ENCODE data around the gene ERC2. TPM values are rescaled to one million over a fixed set of nuclear protein-coding genes. Genes with fewer than 3 reads are reported as not detected.

ERC2 gene
- total RNA-seq, 1 donor from 2014 or later = 1.5 TPM

- ATAC-seq (no peak), DNase-seq (no peak)
- H3K4me3 ChIP-seq = no peak overlapping the region
- no peak overlapping the region for H3K27ac ChIP-seq
- no peak for TF ChIP-seq CTCF (IDR thresholded peaks at IDR 0.05)
- peaks cover 7% of the 10 kb centered on the region for H3K4me1 ChIP-seq
- no peaks in the 10 kb centered on the region for H3K36me3 ChIP-seq
- no peaks in the 10 kb centered on the region for H3K27me3 ChIP-seq (ENCODE audit: low read depth)
- intact Hi-C loops (cut with DNase I) = no loop called here
- no peaks in the 10 kb centered on the region for H3K9me3 ChIP-seq
These were observed 913.4 kb downstream of the ERC2 start for GRCh38 chr3:55554634-55555425.

GRCh38 chr3:55551644-55552043 lies 916.6 kb downstream of the ERC2 start:
- Histone ChIP-seq H3K36me3 (no peaks in the 10 kb centered on the region), H3K9me3 (no peaks in the 10 kb centered on the region), H3K27ac (no peak overlapping the region), H3K27me3 (ENCODE audit: low read depth) (no peaks in the 10 kb centered on the region), H3K4me1 (peaks cover 7% of the 10 kb centered on the region), H3K4me3 (no peak overlapping the region)
- intact Hi-C loops (cut with DNase I) = no loop called here
- no peak for TF ChIP-seq CTCF (IDR thresholded peaks at IDR 0.05)
- ATAC-seq (no peak), DNase-seq (no peak)

GRCh38 chr3:55549177-55549576 lies 919.1 kb downstream of the ERC2 start:
- intact Hi-C loops (cut with DNase I) = no loop called here
- no peak for ATAC-seq
- TF ChIP-seq CTCF (IDR thresholded peaks at IDR 0.05) = no peak

GRCh38 chr3:55546866-55547669 lies 921.2 kb downstream of the ERC2 start:
- no peak overlapping the region for H3K27ac ChIP-seq
- H3K4me3 ChIP-seq = no peak overlapping the region
- ATAC-seq (no peak), DNase-seq (no peak)
- no peak for TF ChIP-seq CTCF (IDR thresholded peaks at IDR 0.05)
- no peaks in the 10 kb centered on the region for H3K9me3 ChIP-seq
- H3K27me3 ChIP-seq (ENCODE audit: low read depth) = no peaks in the 10 kb centered on the region
- H3K4me1 ChIP-seq = no peaks in the 10 kb centered on the region
- intact Hi-C loops (cut with DNase I) = no loop called here
- no peaks in the 10 kb centered on the region for H3K36me3 ChIP-seq

More at GRCh38 chr3:55549177-55549576, 919.1 kb downstream of the ERC2 start:
- H3K4me3 ChIP-seq = no peak overlapping the region
- H3K27ac ChIP-seq = no peak overlapping the region
- H3K27me3 ChIP-seq (ENCODE audit: low read depth) = no peaks in the 10 kb centered on the region
- DNase-seq = no peak
- H3K36me3 ChIP-seq = no peaks in the 10 kb centered on the region
- H3K9me3 ChIP-seq = no peaks in the 10 kb centered on the region
- no peaks in the 10 kb centered on the region for H3K4me1 ChIP-seq

GRCh38 chr3:55545995-55546394 lies 922.3 kb downstream of the ERC2 start:
- peak in 1 of 2 donors; percentile 25 for ATAC-seq
- no peak overlapping the region for H3K4me3 ChIP-seq
- intact Hi-C loops (cut with DNase I) = no loop called here
- TF ChIP-seq CTCF (IDR thresholded peaks at IDR 0.05) = no peak
- no peaks in the 10 kb centered on the region for H3K27me3 ChIP-seq (ENCODE audit: low read depth)
- no peaks in the 10 kb centered on the region for H3K4me1 ChIP-seq
- H3K27ac ChIP-seq = no peak overlapping the region
- H3K36me3 ChIP-seq = no peaks in the 10 kb centered on the region
- no peak for DNase-seq
- no peaks in the 10 kb centered on the region for H3K9me3 ChIP-seq

Measured in lower lobe of right lung (tissue), 2 donors.